ENCODE measurements around the gene LYZL6. TPM values are rescaled to one million over a fixed set of nuclear protein-coding genes. Genes with fewer than 3 reads are reported as not detected.

LYZL6 gene
- total RNA-seq, 1 donor from 2014 or later = not detected

GRCh38 chr17:35889241-35889640, 54.3 kb downstream of the LYZL6 start:
- DNase-seq (ENCODE audit: low spot score) (no peak), ATAC-seq (no peak)

Other genes with a start within 250 kb of the LYZL6 start
- gene RASL10B, start 212.1 kb downstream of the LYZL6 start, total RNA-seq = 2.3 TPM
- not detected for gene GAS2L2, start 190.5 kb downstream of the LYZL6 start, total RNA-seq
- gene C17orf50, start 182.8 kb downstream of the LYZL6 start, total RNA-seq = not detected
- 0.45 TPM for gene MMP28, start 148.1 kb downstream of the LYZL6 start, total RNA-seq
- gene TAF15, start 134.2 kb downstream of the LYZL6 start, total RNA-seq = 63.1 TPM
- not detected for gene HEATR9, start 74.8 kb downstream of the LYZL6 start, total RNA-seq
- 0.48 TPM for gene CCL5, start 63.4 kb downstream of the LYZL6 start, total RNA-seq
- gene RDM1, start 12.9 kb downstream of the LYZL6 start, total RNA-seq = not detected
- gene CCL16, start 37.8 kb upstream of the LYZL6 start, total RNA-seq = 31.1 TPM
- gene CCL14, start 43.0 kb upstream of the LYZL6 start, total RNA-seq = 16.9 TPM
- gene CCL15, start 57.8 kb upstream of the LYZL6 start, total RNA-seq = 13.8 TPM
- gene CCL23, start 74.3 kb upstream of the LYZL6 start, total RNA-seq = 1.4 TPM
- gene CCL18, start 120.6 kb upstream of the LYZL6 start, total RNA-seq = 0.33 TPM
- 2.0 TPM for gene CCL3, start 146.4 kb upstream of the LYZL6 start, total RNA-seq
- gene CCL4, start 160.1 kb upstream of the LYZL6 start, total RNA-seq = 1.2 TPM
- 5.7 TPM for gene TBC1D3B, start 232.9 kb upstream of the LYZL6 start, total RNA-seq

Measured in left lobe of liver (tissue), 2 donors.